Measurements from ENCODE around the gene PRDX5. TPM values are rescaled to one million over a fixed set of nuclear protein-coding genes. Genes with fewer than 3 reads are reported as not detected.

Gene PRDX5
- total RNA-seq, 1 experiment from 2014 or later = 255 TPM

- 0 out of 2 replicates have a peak, but pooled peaks have one; percentile 46 for TF ChIP-seq TCF7 (CRISPR knock-in tag; IDR thresholded peaks at IDR 0.05; ENCODE audit: low read depth)
- TF ChIP-seq FOXP1 (CRISPR knock-in tag; IDR thresholded peaks at IDR 0.05; ENCODE audit: borderline replicate concordance) = peak; percentile 88
- no peak for TF ChIP-seq RORB (CRISPR knock-in tag; IDR thresholded peaks at IDR 0.05)
- TF ChIP-seq ATF6 (CRISPR knock-in tag; IDR thresholded peaks at IDR 0.05) = no peak
- TF ChIP-seq CTCF (IDR thresholded peaks at IDR 0.05) = no peak
- no peak for TF ChIP-seq CREB1 (CRISPR knock-in tag; IDR thresholded peaks at IDR 0.05)
- TF ChIP-seq NFE2L1 (CRISPR knock-in tag; IDR thresholded peaks at IDR 0.05) = 0 out of 2 replicates have a peak, but pooled peaks have one; percentile 12
- 0 out of 2 replicates have a peak, but pooled peaks have one; percentile 15 for TF ChIP-seq KAT7 (CRISPR knock-in tag; IDR thresholded peaks at IDR 0.05; ENCODE audit: borderline replicate concordance)
- TF ChIP-seq E2F1 (CRISPR knock-in tag; IDR thresholded peaks at IDR 0.05) = 0 out of 2 replicates have a peak, but pooled peaks have one; percentile 22
Measured at GRCh38 chr11:64317961-64318765, at the start of gene PRDX5 (continued).

GRCh38 chr11:64268893-64269539, 48.9 kb upstream of the PRDX5 start:
- peak; percentile 49 for DNase-seq (ENCODE audit: low spot score)
- peak; percentile 3 for ATAC-seq
- H3K4me1 Mint-ChIP-seq = peaks cover 19% of the 10 kb centered on the region
- CTCF ChIA-PET = interaction anchor here (0.6 to 6.2 kb wide), 12 partner anchors 15 to 86 kb away, joined by 3 to 75 read pairs (median 10); partner anchors contain the start of genes BAD, CATSPERZ, ESRRA and FKBP2
- H3K36me3 Mint-ChIP-seq = peaks cover 13% of the 10 kb centered on the region
- peak overlapping the region; percentile 99 for H3K4me3 Mint-ChIP-seq
- no peaks in the 10 kb centered on the region for H3K9me3 Mint-ChIP-seq
- H3K27ac Mint-ChIP-seq = peak overlapping the region; percentile 99
- POLR2A ChIA-PET = interaction anchor here (0.6 to 3.9 kb wide), 10 partner anchors 13 to 84 kb away, joined by 3 to 25 read pairs (median 5); partner anchors contain the start of genes BAD, FKBP2, GPR137 and PLCB3
- no peaks in the 10 kb centered on the region for H3K27me3 Mint-ChIP-seq (ENCODE audit: low read depth)
- no peak for TF ChIP-seq PRDM15 (CRISPR knock-in tag; IDR thresholded peaks at IDR 0.05)
- peak; percentile 11; the same call in 1 of the 2 replicates for TF ChIP-seq ARID4B (CRISPR knock-in tag; IDR thresholded peaks at IDR 0.05; ENCODE audit: borderline replicate concordance)
- TF ChIP-seq TEAD1 (CRISPR knock-in tag; IDR thresholded peaks at IDR 0.05) = 0 out of 2 replicates have a peak, but pooled peaks have one; percentile 56
- 0 out of 2 replicates have a peak, but pooled peaks have one; percentile 11 for TF ChIP-seq AFF4 (CRISPR knock-in tag; IDR thresholded peaks at IDR 0.05; ENCODE audit: borderline replicate concordance)
- 0 out of 2 replicates have a peak, but pooled peaks have one; percentile 23 for TF ChIP-seq JUN (CRISPR knock-in tag; IDR thresholded peaks at IDR 0.05)
- TF ChIP-seq TP53 (CRISPR knock-in tag; IDR thresholded peaks at IDR 0.05) = peak; percentile 82; the same call in 1 of the 2 replicates
